Stimulated activated CD8-positive, alpha-beta memory T cell treated with anti-CD3 and anti-CD28 coated beads, Interleukin-15, amount 100 ng/mL, for 24 hours (primary cell): Measurements from ENCODE around the gene COL9A2.

Source experiments
- DNase-seq: peaks from one replicate; pipeline ENCODE4 v3.0.0-alpha.2; 2020; ENCODE audit warnings: low read depth

Gene COL9A2

GRCh38 chr1:40318476-40318875, 1.4 kb upstream of the COL9A2 start:
- no peak for DNase-seq

GRCh38 chr1:40317394-40318074, 448 bp upstream of the COL9A2 start:
- no peak for DNase-seq

GRCh38 chr1:40315795-40316594, 1.1 kb downstream of the COL9A2 start:
- DNase-seq = no peak

- peak; percentile 54 for DNase-seq
These were observed 1.8 kb downstream of the COL9A2 start for GRCh38 chr1:40315239-40315794.

GRCh38 chr1:40314721-40315238, 2.3 kb downstream of the COL9A2 start:
- DNase-seq = no peak

GRCh38 chr1:40313958-40314720, 2.9 kb downstream of the COL9A2 start:
- DNase-seq = no peak

GRCh38 chr1:40313329-40313957, 3.6 kb downstream of the COL9A2 start:
- DNase-seq = no peak

GRCh38 chr1:40312238-40313205, 4.6 kb downstream of the COL9A2 start:
- DNase-seq = no peak

- no peak for DNase-seq
These were observed 5.4 kb downstream of the COL9A2 start for GRCh38 chr1:40311692-40312091.

- no peak for DNase-seq
These were observed 6.0 kb downstream of the COL9A2 start for GRCh38 chr1:40310983-40311642.

- DNase-seq = no peak
These were observed 7.0 kb downstream of the COL9A2 start for GRCh38 chr1:40310129-40310461.

GRCh38 chr1:40309374-40310128, 7.5 kb downstream of the COL9A2 start:
- no peak for DNase-seq

- DNase-seq = no peak
These were observed 8.9 kb downstream of the COL9A2 start for GRCh38 chr1:40308036-40308727.

- DNase-seq = no peak
These were observed 9.9 kb downstream of the COL9A2 start for GRCh38 chr1:40307186-40307585.

- no peak for DNase-seq
These were observed 10.8 kb downstream of the COL9A2 start for GRCh38 chr1:40306296-40306695.

- no peak for DNase-seq
These were observed 11.2 kb downstream of the COL9A2 start for GRCh38 chr1:40305871-40306270.

- no peak for DNase-seq
These were observed 11.6 kb downstream of the COL9A2 start for GRCh38 chr1:40305451-40305850.

GRCh38 chr1:40303790-40304189, 13.3 kb downstream of the COL9A2 start:
- DNase-seq = no peak
